Vagina (tissue), 2 donors: ENCODE results near the gene SCTR. TPM values are rescaled to one million over a fixed set of nuclear protein-coding genes. Genes with fewer than 3 reads are reported as not detected.

Source experiments
- DNase-seq, 2 donors: peaks; one replicate each; pipeline ENCODE4 v3.0.0-alpha.2; 2017; ENCODE audit errors: extremely low spot score in 2 of 2
- H3K27ac ChIP-seq: fragments of 200-600 bp; sonication (generic); one replicate; pipeline ENCODE4 v1.5.1; 2019
- H3K27me3 ChIP-seq: fragments of 200-600 bp; sonication (generic); one replicate; pipeline ENCODE4 v1.5.1; 2019
- H3K36me3 ChIP-seq, 2 donors: fragments of 200-600 bp; sonication (generic); one replicate each; pipeline ENCODE4 v1.5.1; 2017 to 2019
- H3K4me1 ChIP-seq: fragments of 200-600 bp; sonication (generic); one replicate; pipeline ENCODE4 v1.5.1; 2019
- H3K4me3 ChIP-seq, 2 donors: fragments of 200-600 bp; sonication (generic); 1 replicate in 1 of 2; 2 replicates in 1 of 2; pipeline ENCODE4 v1.5.1; 2016 to 2019
- H3K9me3 ChIP-seq: fragments of 200-600 bp; sonication (generic); one replicate; pipeline ENCODE4 v1.5.1; 2019
- CTCF ChIP-seq, 3 experiments: fragments of 450-650 bp in 2 of 3; fragments of 200-600 bp in 1 of 3; sonication (generic) in 1 of 3; IDR thresholded peaks; one replicate each; pipeline ENCODE4 v1.5.1; 2017 to 2019; ENCODE audit warnings: antibody characterized with exemption in 3 of 3, mild to moderate bottlenecking in 2 of 3, moderate library complexity in 2 of 3
- POLR2A ChIP-seq, 2 donors: fragments of 450-650 bp; IDR thresholded peaks; one replicate each; pipeline ENCODE4 v1.6.1; 2017; ENCODE audit warnings: antibody characterized with exemption in 2 of 2, mild to moderate bottlenecking in 2 of 2, moderate library complexity in 2 of 2
- POLR2AphosphoS5 ChIP-seq, 2 donors: sonication (generic); formaldehyde crosslinking; IDR thresholded peaks; one replicate each; pipeline ENCODE4 v1.9.0; 2017; ENCODE audit warnings: antibody characterized with exemption in 2 of 2, mild to moderate bottlenecking in 2 of 2, low read depth in 1 of 2; ENCODE audit not compliant: insufficient read depth in 1 of 2
- intact Hi-C: fragments of 100-400 bp; cut with DNase I; formaldehyde crosslinking; loops from one replicate; pipeline ENCODE4 v1.15.1; 2023
- total RNA-seq: library from RNA; depleted of rRNA; stranded (reverse); fragments of >200 nt; gene quantifications from one replicate; pipeline ENCODE4 v1.2.3, GENCODE V29; 2016

SCTR gene
- total RNA-seq, 1 donor from 2014 or later: not detected

GRCh38 chr2:119431976-119432850 is 92.1 kb downstream of the SCTR start:
- no peaks in the 10 kb centered on the region for H3K27me3 ChIP-seq
- no peaks in the 10 kb centered on the region for H3K36me3 ChIP-seq
- no peak for TF ChIP-seq POLR2A (IDR thresholded peaks at IDR 0.05)
- no peak for TF ChIP-seq CTCF (IDR thresholded peaks at IDR 0.05)
- no peak for TF ChIP-seq POLR2AphosphoS5 (IDR thresholded peaks at IDR 0.05; ENCODE audit: insufficient read depth in 1 of 2, low read depth in 1 of 2)
- intact Hi-C loops: no loop called here
- H3K9me3 ChIP-seq: no peaks in the 10 kb centered on the region
- peak overlapping the region; percentile 70 for H3K27ac ChIP-seq
- H3K4me1 ChIP-seq: peaks cover 38% of the 10 kb centered on the region
- H3K4me3 ChIP-seq: peak overlapping the region; percentile 60 to 65
- DNase-seq: no peak

GRCh38 chr2:119431155-119431975 is 92.9 kb downstream of the SCTR start, which contains the start of gene TMEM37:
Gene TMEM37 (plus strand): TSS chr2:119431854. CDS start chr2:119431904, 50 bp downstream.
- no peaks in the 10 kb centered on the region for H3K36me3 ChIP-seq
- TF ChIP-seq POLR2AphosphoS5 (IDR thresholded peaks at IDR 0.05; ENCODE audit: insufficient read depth in 1 of 2, low read depth in 1 of 2): peak in 1 of 2 donors; percentile 76
- no peak for TF ChIP-seq POLR2A (IDR thresholded peaks at IDR 0.05)
- DNase-seq: no peak
- no peaks in the 10 kb centered on the region for H3K9me3 ChIP-seq
- peaks cover 46% of the 10 kb centered on the region for H3K4me1 ChIP-seq
- peak within 1 kb of the TSS; percentile 70 for H3K27ac ChIP-seq
- no peaks in the 10 kb centered on the region for H3K27me3 ChIP-seq
- intact Hi-C loops: no loop called here
- peak within 1 kb of the TSS; percentile 60 to 65 for H3K4me3 ChIP-seq

- peaks cover 53% of the 10 kb centered on the region for H3K4me1 ChIP-seq
- TF ChIP-seq POLR2AphosphoS5 (IDR thresholded peaks at IDR 0.05; ENCODE audit: insufficient read depth in 1 of 2, low read depth in 1 of 2) (no peak), CTCF (IDR thresholded peaks at IDR 0.05) (no peak), POLR2A (IDR thresholded peaks at IDR 0.05) (no peak)
- no peak for DNase-seq
- H3K9me3 ChIP-seq: no peaks in the 10 kb centered on the region
- H3K4me3 ChIP-seq: no peak overlapping the region
- peak overlapping the region; percentile 9 for H3K27ac ChIP-seq
- no peaks in the 10 kb centered on the region for H3K27me3 ChIP-seq
- H3K36me3 ChIP-seq: no peaks in the 10 kb centered on the region
- intact Hi-C loops: no loop called here
These were observed 94.2 kb downstream of the SCTR start for GRCh38 chr2:119430023-119430498.

GRCh38 chr2:119429225-119429981 is 94.9 kb downstream of the SCTR start:
- DNase-seq: no peak
- H3K4me3 ChIP-seq: no peak overlapping the region
- H3K27ac ChIP-seq: peak overlapping the region; percentile 9
- intact Hi-C loops: no loop called here
- peaks cover 50% of the 10 kb centered on the region for H3K4me1 ChIP-seq
- TF ChIP-seq POLR2AphosphoS5 (IDR thresholded peaks at IDR 0.05; ENCODE audit: insufficient read depth in 1 of 2, low read depth in 1 of 2) (no peak), CTCF (IDR thresholded peaks at IDR 0.05) (no peak), POLR2A (IDR thresholded peaks at IDR 0.05) (no peak)
- no peaks in the 10 kb centered on the region for H3K36me3 ChIP-seq
- no peaks in the 10 kb centered on the region for H3K27me3 ChIP-seq
- no peaks in the 10 kb centered on the region for H3K9me3 ChIP-seq
